ENCODE measurements around the gene EFEMP1.

Gene EFEMP1

GRCh38 chr2:55917713-55918390 lies 5.7 kb downstream of the EFEMP1 start:
- Mint-ChIP-seq H3K4me3 (no peak overlapping the region), H3K36me3 (ENCODE audit: low read depth) (no peaks in the 10 kb centered on the region), H3K27me3 (peaks cover 20% of the 10 kb centered on the region), H3K9me3 (no peaks in the 10 kb centered on the region), H3K4me1 (ENCODE audit: low read depth) (no peaks in the 10 kb centered on the region), H3K27ac (no peak overlapping the region)

GRCh38 chr2:55917117-55917516 lies 6.5 kb downstream of the EFEMP1 start:
- no peaks in the 10 kb centered on the region for H3K4me1 Mint-ChIP-seq (ENCODE audit: low read depth)
- H3K4me3 Mint-ChIP-seq, result no peak overlapping the region
- no peaks in the 10 kb centered on the region for H3K36me3 Mint-ChIP-seq (ENCODE audit: low read depth)
- no peaks in the 10 kb centered on the region for H3K9me3 Mint-ChIP-seq
- no peak overlapping the region for H3K27ac Mint-ChIP-seq
- H3K27me3 Mint-ChIP-seq, result peaks cover 12% of the 10 kb centered on the region

GRCh38 chr2:55916473-55917049 lies 7.0 kb downstream of the EFEMP1 start:
- Mint-ChIP-seq H3K4me3 (no peak overlapping the region), H3K27ac (no peak overlapping the region), H3K9me3 (no peaks in the 10 kb centered on the region), H3K4me1 (ENCODE audit: low read depth) (no peaks in the 10 kb centered on the region), H3K36me3 (ENCODE audit: low read depth) (no peaks in the 10 kb centered on the region), H3K27me3 (peaks cover 9% of the 10 kb centered on the region)

DNA sequence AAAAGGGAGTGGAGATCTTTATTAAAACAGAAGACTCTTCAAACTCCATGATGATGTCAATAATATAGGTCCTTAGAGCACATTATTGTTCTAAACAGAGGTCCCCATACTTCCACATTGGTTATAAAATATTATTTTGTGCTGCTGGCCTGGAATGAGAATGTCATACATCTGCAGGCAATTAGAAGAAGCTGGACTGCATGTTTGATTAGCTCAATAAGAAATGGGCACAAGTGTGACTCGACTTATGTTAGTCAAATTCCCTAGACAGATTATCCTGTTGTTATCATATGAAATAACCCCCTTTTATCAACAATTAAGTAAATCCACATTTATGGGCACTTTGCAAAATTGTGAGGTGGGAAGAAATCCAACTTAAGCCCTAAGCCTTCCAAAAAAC lies 8.8 kb downstream of the EFEMP1 start:
- Mint-ChIP-seq H3K4me3 (no peak overlapping the region), H3K4me1 (ENCODE audit: low read depth) (no peaks in the 10 kb centered on the region), H3K27me3 (no peaks in the 10 kb centered on the region)

GRCh38 chr2:55912926-55913325 lies 10.7 kb downstream of the EFEMP1 start:
- no peaks in the 10 kb centered on the region for H3K4me1 Mint-ChIP-seq (ENCODE audit: low read depth)
- H3K27me3 Mint-ChIP-seq, result peaks cover 6% of the 10 kb centered on the region
- H3K27ac Mint-ChIP-seq, result no peak overlapping the region
- no peaks in the 10 kb centered on the region for H3K36me3 Mint-ChIP-seq (ENCODE audit: low read depth)
- H3K4me3 Mint-ChIP-seq, result no peak overlapping the region
- H3K9me3 Mint-ChIP-seq, result no peaks in the 10 kb centered on the region

More for the DNA sequence above, 8.8 kb downstream of the EFEMP1 start:
- Mint-ChIP-seq H3K36me3 (ENCODE audit: low read depth) (no peaks in the 10 kb centered on the region), H3K27ac (no peak overlapping the region), H3K9me3 (no peaks in the 10 kb centered on the region)

DNA sequence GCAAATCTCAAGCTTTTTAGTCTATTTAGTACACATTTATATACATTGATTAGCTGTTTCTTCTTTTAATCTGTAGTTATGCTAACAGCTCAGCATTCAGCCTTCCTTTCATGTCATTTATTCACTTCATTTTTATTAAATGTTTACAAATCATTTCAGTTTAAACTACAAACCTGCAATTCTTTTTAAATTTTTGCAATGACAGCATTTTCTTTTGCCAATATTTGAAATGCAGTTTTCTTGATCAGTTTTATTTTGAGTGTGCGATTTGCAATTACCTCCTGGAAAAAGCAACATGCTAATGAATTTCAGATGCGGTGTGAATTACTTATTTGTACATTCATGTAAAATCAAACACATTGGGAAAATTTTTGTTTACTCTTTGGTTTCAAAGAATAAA lies 13.5 kb downstream of the EFEMP1 start:
- no peaks in the 10 kb centered on the region for H3K9me3 Mint-ChIP-seq
- H3K4me3 Mint-ChIP-seq, result no peak overlapping the region
- no peaks in the 10 kb centered on the region for H3K4me1 Mint-ChIP-seq (ENCODE audit: low read depth)
- H3K27ac Mint-ChIP-seq, result no peak overlapping the region
- peaks cover 10% of the 10 kb centered on the region for H3K27me3 Mint-ChIP-seq
- no peaks in the 10 kb centered on the region for H3K36me3 Mint-ChIP-seq (ENCODE audit: low read depth)

DNA sequence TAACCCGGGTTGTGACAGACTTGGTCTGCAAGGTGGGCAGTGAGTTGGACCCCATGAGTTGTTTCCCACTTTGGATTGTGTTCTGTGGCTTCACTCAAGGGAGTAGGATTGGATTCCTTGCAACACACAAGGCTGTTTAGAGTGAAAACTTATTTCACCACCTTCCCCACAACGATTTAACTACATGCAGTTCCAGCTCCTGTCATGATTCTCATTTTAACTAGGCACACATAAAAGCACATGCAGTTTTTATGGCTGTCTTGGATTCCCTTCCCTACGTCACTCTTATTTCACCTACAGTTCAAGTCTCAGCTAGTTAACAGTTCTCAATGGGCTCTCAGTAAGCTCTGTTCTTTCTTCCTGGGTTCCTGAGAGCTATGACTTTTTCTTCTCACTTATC lies 15.9 kb downstream of the EFEMP1 start:
- H3K27ac Mint-ChIP-seq, result no peak overlapping the region
- peaks cover 10% of the 10 kb centered on the region for H3K27me3 Mint-ChIP-seq
- H3K4me3 Mint-ChIP-seq, result no peak overlapping the region
- H3K4me1 Mint-ChIP-seq (ENCODE audit: low read depth), result no peaks in the 10 kb centered on the region
- no peaks in the 10 kb centered on the region for H3K36me3 Mint-ChIP-seq (ENCODE audit: low read depth)
- peaks cover 4% of the 10 kb centered on the region for H3K9me3 Mint-ChIP-seq

DNA sequence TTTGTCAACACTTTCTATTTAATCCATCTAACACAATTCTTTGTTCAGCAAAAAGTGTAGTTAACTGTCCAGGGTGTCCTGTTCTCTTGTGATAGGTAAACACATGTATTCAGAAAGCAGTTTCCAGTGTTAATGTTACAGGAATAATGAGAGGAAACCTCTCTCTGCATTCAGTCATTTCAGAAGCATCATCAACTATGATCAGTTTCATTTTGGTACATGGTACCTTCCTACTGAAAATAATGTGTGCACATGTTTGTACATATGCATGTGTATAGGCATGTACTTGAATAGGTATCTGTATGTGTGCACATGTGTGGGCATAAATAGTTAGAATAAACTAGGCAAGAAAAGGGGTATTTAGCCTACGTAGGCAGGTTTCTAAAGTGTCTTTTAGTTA lies 16.6 kb downstream of the EFEMP1 start:
- H3K27me3 Mint-ChIP-seq, result peaks cover 10% of the 10 kb centered on the region
- H3K36me3 Mint-ChIP-seq (ENCODE audit: low read depth), result no peaks in the 10 kb centered on the region
- H3K9me3 Mint-ChIP-seq, result peaks cover 4% of the 10 kb centered on the region
- H3K27ac Mint-ChIP-seq, result no peak overlapping the region
- H3K4me1 Mint-ChIP-seq (ENCODE audit: low read depth), result no peaks in the 10 kb centered on the region
- H3K4me3 Mint-ChIP-seq, result no peak overlapping the region

- peaks cover 3% of the 10 kb centered on the region for H3K27me3 Mint-ChIP-seq
- H3K4me1 Mint-ChIP-seq (ENCODE audit: low read depth), result no peaks in the 10 kb centered on the region
- H3K36me3 Mint-ChIP-seq (ENCODE audit: low read depth), result no peaks in the 10 kb centered on the region
- H3K27ac Mint-ChIP-seq, result no peak overlapping the region
- H3K9me3 Mint-ChIP-seq, result peaks cover 4% of the 10 kb centered on the region
- H3K4me3 Mint-ChIP-seq, result no peak overlapping the region
These were observed 19.9 kb downstream of the EFEMP1 start for GRCh38 chr2:55903727-55904126.

DNA sequence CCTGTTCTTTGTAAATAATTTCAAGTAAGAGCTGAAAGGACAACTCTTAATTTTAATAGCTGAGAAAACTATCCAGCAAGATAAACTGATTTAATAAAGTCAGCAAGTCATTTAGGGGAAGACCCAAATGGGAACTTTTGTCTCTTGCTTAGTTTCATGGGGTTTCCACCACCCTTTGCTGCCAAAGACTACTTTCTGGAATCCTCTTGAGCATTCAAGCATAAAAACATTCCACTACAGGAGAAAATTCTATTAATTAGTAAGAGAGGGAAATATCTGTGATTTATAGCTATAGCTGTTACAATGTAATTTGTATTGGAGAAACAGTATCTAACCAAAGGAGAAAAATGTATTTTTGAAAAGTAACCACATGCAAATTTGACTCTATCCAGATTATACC lies 20.6 kb downstream of the EFEMP1 start:
- H3K4me3 Mint-ChIP-seq, result no peak overlapping the region
- H3K9me3 Mint-ChIP-seq, result peaks cover 4% of the 10 kb centered on the region
- no peaks in the 10 kb centered on the region for H3K36me3 Mint-ChIP-seq (ENCODE audit: low read depth)
- H3K27me3 Mint-ChIP-seq, result peaks cover 3% of the 10 kb centered on the region
- H3K4me1 Mint-ChIP-seq (ENCODE audit: low read depth), result no peaks in the 10 kb centered on the region
- no peak overlapping the region for H3K27ac Mint-ChIP-seq

GRCh38 chr2:55902429-55902828 lies 21.2 kb downstream of the EFEMP1 start:
- H3K27me3 Mint-ChIP-seq, result peaks cover 3% of the 10 kb centered on the region
- no peak overlapping the region for H3K27ac Mint-ChIP-seq
- H3K4me1 Mint-ChIP-seq (ENCODE audit: low read depth), result no peaks in the 10 kb centered on the region
- H3K4me3 Mint-ChIP-seq, result no peak overlapping the region
- no peaks in the 10 kb centered on the region for H3K36me3 Mint-ChIP-seq (ENCODE audit: low read depth)
- H3K9me3 Mint-ChIP-seq, result peaks cover 4% of the 10 kb centered on the region

DNA sequence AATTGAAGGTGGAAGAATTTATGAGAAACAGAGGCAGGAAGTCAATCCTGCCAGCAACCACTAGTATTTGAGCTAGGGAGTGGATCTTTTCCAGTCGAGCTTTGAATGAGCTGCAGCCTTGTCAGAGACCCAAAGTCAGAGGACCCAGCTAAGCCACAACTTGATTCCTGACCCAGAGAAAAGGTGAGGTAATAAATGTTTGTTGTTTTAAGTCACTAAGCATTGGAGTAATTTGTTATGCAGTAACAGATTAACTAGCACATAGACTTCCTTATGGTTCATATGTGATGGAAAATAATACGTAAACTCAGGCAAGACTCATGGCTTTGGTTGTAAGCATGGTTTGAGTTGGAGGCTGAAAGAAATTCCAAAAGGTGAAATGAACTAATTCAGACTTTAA lies 21.6 kb downstream of the EFEMP1 start:
- no peaks in the 10 kb centered on the region for H3K4me1 Mint-ChIP-seq (ENCODE audit: low read depth)
- no peaks in the 10 kb centered on the region for H3K36me3 Mint-ChIP-seq (ENCODE audit: low read depth)

DNA sequence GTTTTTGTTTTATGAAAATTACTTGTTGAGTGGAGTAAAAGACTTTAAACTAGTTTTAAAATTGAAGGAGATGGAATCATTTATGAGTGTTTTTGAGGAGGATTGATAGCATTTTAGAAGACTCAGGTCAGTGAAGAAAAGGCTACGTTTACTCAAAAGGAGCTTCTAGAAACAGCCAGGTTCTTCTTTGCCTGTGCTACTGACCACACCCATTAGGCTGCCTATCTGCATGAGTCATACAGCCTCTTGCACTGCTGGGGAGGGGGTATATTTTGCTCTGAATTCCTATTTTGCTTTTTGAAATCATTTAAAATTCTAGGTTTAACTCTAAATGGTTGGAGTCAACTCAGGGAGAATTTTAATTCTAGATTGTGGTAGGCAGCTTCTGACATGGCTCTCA lies 22.3 kb downstream of the EFEMP1 start:
- H3K36me3 Mint-ChIP-seq (ENCODE audit: low read depth), result no peaks in the 10 kb centered on the region
- H3K9me3 Mint-ChIP-seq, result peaks cover 4% of the 10 kb centered on the region
- peaks cover 3% of the 10 kb centered on the region for H3K27me3 Mint-ChIP-seq
- H3K4me3 Mint-ChIP-seq, result no peak overlapping the region
- H3K4me1 Mint-ChIP-seq (ENCODE audit: low read depth), result no peaks in the 10 kb centered on the region
- no peak overlapping the region for H3K27ac Mint-ChIP-seq

More for the DNA sequence above, 21.6 kb downstream of the EFEMP1 start:
- Mint-ChIP-seq H3K27ac (no peak overlapping the region), H3K4me3 (no peak overlapping the region), H3K27me3 (peaks cover 3% of the 10 kb centered on the region), H3K9me3 (peaks cover 4% of the 10 kb centered on the region)

DNA sequence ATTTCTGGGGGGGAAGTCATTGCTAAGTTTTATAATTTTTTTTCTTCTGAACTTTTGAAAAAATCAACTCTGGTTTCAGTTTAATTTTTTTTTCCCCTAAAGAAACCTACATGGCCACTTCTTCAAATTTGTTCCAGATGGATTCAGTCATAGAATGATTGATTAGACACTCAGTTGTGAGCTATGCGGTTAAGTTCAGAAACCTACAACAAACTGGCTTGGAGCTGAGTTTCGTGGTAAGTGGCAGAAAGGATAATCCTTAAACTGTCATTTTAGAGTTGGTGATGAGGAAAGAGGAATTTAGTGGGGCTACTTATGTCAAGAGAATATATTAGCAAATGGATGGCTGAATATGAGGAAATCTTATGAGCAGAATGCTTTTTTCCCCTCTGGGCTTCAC lies 23.7 kb downstream of the EFEMP1 start:
- no peak overlapping the region for H3K27ac Mint-ChIP-seq
- no peaks in the 10 kb centered on the region for H3K36me3 Mint-ChIP-seq (ENCODE audit: low read depth)
- no peak overlapping the region for H3K4me3 Mint-ChIP-seq
- no peaks in the 10 kb centered on the region for H3K27me3 Mint-ChIP-seq
- no peaks in the 10 kb centered on the region for H3K4me1 Mint-ChIP-seq (ENCODE audit: low read depth)
- H3K9me3 Mint-ChIP-seq, result peaks cover 4% of the 10 kb centered on the region

- Mint-ChIP-seq H3K4me1 (ENCODE audit: low read depth) (no peaks in the 10 kb centered on the region), H3K4me3 (no peak overlapping the region), H3K27me3 (no peaks in the 10 kb centered on the region), H3K27ac (no peak overlapping the region), H3K36me3 (ENCODE audit: low read depth) (no peaks in the 10 kb centered on the region), H3K9me3 (no peaks in the 10 kb centered on the region)
These were observed 25.1 kb downstream of the EFEMP1 start for GRCh38 chr2:55898386-55899040.
